IMR-90 (cell line): Measurements from ENCODE around the gene STRADA. TPM values are rescaled to one million over a fixed set of nuclear protein-coding genes. Genes with fewer than 3 reads are reported as not detected.

ENCODE experiments used
- ATAC-seq: fragments of 200-7000 bp; cut with Tn5 transposase; 2 replicates; pipeline ENCODE4 v1.9.1; 2020; ENCODE audit warnings: low read depth, mild to moderate bottlenecking, moderate library complexity
- BruUV-seq: library from RNA; stranded (reverse); fragments of 400-500 nt; replicated peaks from 2 replicates; lab custom pipeline; 2021; lab: Mats Ljungman, UMichigan
- CTCF ChIA-PET: fragments of 300-600 bp; formaldehyde crosslinking; extraction: SDS; loops from one replicate; lab custom pipeline; 2021; ENCODE audit warnings: antibody characterized with exemption; lab: Yijun Ruan, JAX
- POLR2A ChIA-PET: fragments of 300-600 bp; sonication (Branson Sonifier 250); formaldehyde crosslinking; loops from one replicate; lab custom pipeline; 2022; ENCODE audit warnings: antibody characterized with exemption; ENCODE audit not compliant: unreplicated experiment; lab: Charles Lee
- DNase-seq: peaks from one replicate; pipeline ENCODE4 v3.0.0; 2013
- H2AFZ ChIP-seq: replicated peaks from 2 replicates; pipeline ENCODE3; 2013; ENCODE audit warnings: low read length, mild to moderate bottlenecking; ENCODE audit not compliant: poor library complexity
- H2AK5ac ChIP-seq: 2 replicates; pipeline ENCODE4 v1.6.1; 2013; ENCODE audit warnings: low read depth, low read length, inconsistent platforms
- H2AK9ac ChIP-seq: replicated peaks from 2 replicates; pipeline ENCODE3; 2013; ENCODE audit warnings: mild to moderate bottlenecking, low read depth, low read length, moderate library complexity; ENCODE audit not compliant: poor library complexity
- H2BK120ac ChIP-seq: 2 replicates; pipeline ENCODE4 v1.6.1; 2013; ENCODE audit warnings: low read depth, low read length, inconsistent platforms
- H2BK15ac ChIP-seq: 3 replicates; pipeline ENCODE4 v1.6.1; 2013; ENCODE audit warnings: low read depth, low read length, inconsistent platforms
- H2BK20ac ChIP-seq: 2 replicates; pipeline ENCODE4 v1.6.1; 2013; ENCODE audit warnings: low read depth, mild to moderate bottlenecking, inconsistent platforms, low read length, moderate library complexity
- H2BK5ac ChIP-seq: 2 replicates; pipeline ENCODE4 v1.6.1; 2013; ENCODE audit warnings: mild to moderate bottlenecking, low read depth, low read length, inconsistent platforms; ENCODE audit not compliant: poor library complexity, severe bottlenecking
- H3K14ac ChIP-seq: replicated peaks from 2 replicates; pipeline ENCODE4 v1.6.1; 2013; ENCODE audit warnings: low read depth, low read length, inconsistent platforms
- H3K18ac ChIP-seq: 2 replicates; pipeline ENCODE4 v1.6.1; 2013; ENCODE audit warnings: low read depth, low read length, control low read depth
- H3K23ac ChIP-seq: 2 replicates; pipeline ENCODE4 v1.6.1; 2013; ENCODE audit warnings: low read depth, low read length, inconsistent platforms
- H3K27ac ChIP-seq: 2 replicates; pipeline ENCODE4 v1.5.1; 2013; ENCODE audit warnings: mild to moderate bottlenecking, control low read depth, low read length; ENCODE audit not compliant: insufficient read depth
- H3K27me3 ChIP-seq: 2 replicates; pipeline ENCODE4 v1.6.1; 2013; ENCODE audit warnings: low read length; ENCODE audit not compliant: control insufficient read depth, insufficient read depth
- H3K36me3 ChIP-seq: 2 replicates; pipeline ENCODE4 v1.6.1; 2013; ENCODE audit warnings: low read length, mixed read lengths; ENCODE audit not compliant: control insufficient read depth, insufficient read depth
- H3K4ac ChIP-seq: 2 replicates; pipeline ENCODE4 v1.6.1; 2013; ENCODE audit warnings: low read depth, low read length, inconsistent platforms
- H3K4me1 ChIP-seq: 2 replicates; pipeline ENCODE4 v1.6.1; 2013; ENCODE audit warnings: low read length, mixed read lengths; ENCODE audit not compliant: control insufficient read depth, insufficient read depth
- H3K4me2 ChIP-seq: 2 replicates; pipeline ENCODE4 v1.6.1; 2013; ENCODE audit warnings: low read depth, mild to moderate bottlenecking, control low read depth, low read length, moderate library complexity
- H3K4me3 ChIP-seq: 2 replicates; pipeline ENCODE4 v1.5.1; 2013; ENCODE audit warnings: low read depth, mild to moderate bottlenecking, control low read depth, low read length, moderate library complexity; ENCODE audit not compliant: insufficient read depth
- H3K56ac ChIP-seq: 2 replicates; pipeline ENCODE4 v1.6.1; 2013; ENCODE audit warnings: low read length, inconsistent platforms; ENCODE audit not compliant: insufficient read depth; ENCODE audit errors: extremely low read depth
- H3K79me1 ChIP-seq, 2 experiments: 2 replicates each; pipeline ENCODE4 v1.6.1; 2013; ENCODE audit warnings: low read length in 2 of 2, inconsistent platforms in 1 of 2, low read depth in 1 of 2
- H3K9ac ChIP-seq: 2 replicates; pipeline ENCODE4 v1.6.1; 2013; ENCODE audit warnings: low read depth, low read length, control low read depth
- H3K9me1 ChIP-seq: 2 replicates; pipeline ENCODE4 v1.6.1; 2013; ENCODE audit warnings: low read length, inconsistent platforms; ENCODE audit not compliant: insufficient read depth
- H3K9me3 ChIP-seq: 2 replicates; pipeline ENCODE4 v1.6.1; 2013; ENCODE audit warnings: low read length; ENCODE audit not compliant: control insufficient read depth, insufficient read depth
- H4K20me1 ChIP-seq: 2 replicates; pipeline ENCODE4 v1.6.1; 2013; ENCODE audit warnings: low read length, inconsistent platforms; ENCODE audit not compliant: insufficient read depth
- H4K5ac ChIP-seq: 2 replicates; pipeline ENCODE4 v1.6.1; 2013; ENCODE audit warnings: mild to moderate bottlenecking, low read depth, low read length, control low read depth
- H4K8ac ChIP-seq, 2 experiments: 2 replicates each; pipeline ENCODE4 v1.6.1; 2013; ENCODE audit warnings: low read depth in 2 of 2, low read length in 2 of 2, control low read depth in 1 of 2, inconsistent platforms in 1 of 2
- H4K91ac ChIP-seq: 2 replicates; pipeline ENCODE4 v1.6.1; 2013; ENCODE audit warnings: low read depth, low read length, inconsistent platforms; ENCODE audit not compliant: insufficient read depth
- BHLHE40 ChIP-seq: fragments of 150-350 bp; IDR thresholded peaks from 2 replicates; pipeline ENCODE4 v1.6.1; 2016; ENCODE audit warnings: mild to moderate bottlenecking, low read depth, low read length
- CEBPB ChIP-seq: IDR thresholded peaks from 2 replicates; pipeline ENCODE4 v1.6.1; 2012; ENCODE audit warnings: low read depth, low read length, improper control_type of control experiment
- ELK1 ChIP-seq: fragments of 150-350 bp; IDR thresholded peaks from 2 replicates; pipeline ENCODE4 v1.6.1; 2016; ENCODE audit warnings: low read depth, mild to moderate bottlenecking, low read length, moderate library complexity, borderline replicate concordance
- MAFK ChIP-seq: IDR thresholded peaks from 2 replicates; pipeline ENCODE4 v1.6.1; 2012; ENCODE audit warnings: low read depth, low read length, improper control_type of control experiment
- MAZ ChIP-seq: IDR thresholded peaks from 2 replicates; pipeline ENCODE4 v1.6.1; 2012; ENCODE audit warnings: low read depth, mild to moderate bottlenecking, low read length, improper control_type of control experiment, moderate library complexity, borderline replicate concordance
- MXI1 ChIP-seq: IDR thresholded peaks from 2 replicates; pipeline ENCODE4 v1.6.1; 2012; ENCODE audit warnings: low read depth, mild to moderate bottlenecking, low read length, moderate library complexity, borderline replicate concordance
- POLR2A ChIP-seq: IDR thresholded peaks from 2 replicates; pipeline ENCODE4 v1.6.1; 2012; ENCODE audit warnings: mild to moderate bottlenecking, low read depth, low read length
- RAD21 ChIP-seq: IDR thresholded peaks from 2 replicates; pipeline ENCODE4 v1.6.1; 2012; ENCODE audit warnings: low read length, improper control_type of control experiment
- RCOR1 ChIP-seq: IDR thresholded peaks from 2 replicates; pipeline ENCODE4 v1.6.1; 2012; ENCODE audit warnings: mild to moderate bottlenecking, low read length, improper control_type of control experiment; ENCODE audit not compliant: insufficient replicate concordance
- RFX5 ChIP-seq: IDR thresholded peaks from 2 replicates; pipeline ENCODE4 v1.8.0; 2012; ENCODE audit warnings: low read depth, mild to moderate bottlenecking, low read length, moderate library complexity
- SMC3 ChIP-seq: fragments of 150-350 bp; IDR thresholded peaks from 2 replicates; pipeline ENCODE4 v1.6.1; 2016; ENCODE audit warnings: low read depth, mild to moderate bottlenecking, antibody characterized with exemption, low read length, moderate library complexity
- USF2 ChIP-seq: fragments of 150-350 bp; IDR thresholded peaks from 2 replicates; pipeline ENCODE4 v1.6.1; 2017; ENCODE audit warnings: mild to moderate bottlenecking, antibody characterized with exemption, low read length, low read depth
- WGBS, 2 experiments: methylation state at CpG; one replicate each; pipeline versions ENCODE4 v1.1.5 to v1.1.7; 2013; ENCODE audit warnings: missing lambda C conversion rate in 2 of 2; ENCODE audit not compliant: insufficient read length in 1 of 2; ENCODE audit errors: extremely low coverage in 2 of 2; 5-methylcytosine and 5-hydroxymethylcytosine counted together
- dilution Hi-C: fragments of 300-500 bp; cut with HindIII; formaldehyde crosslinking; loops from one replicate; pipeline ENCODE4 v1.14.3; 2018; ENCODE audit warnings: low sequenced_read_pairs; ENCODE audit not compliant: unreplicated experiment
- in situ Hi-C: fragments of 300-500 bp; cut with MboI; formaldehyde crosslinking; loops from 3 replicates; pipeline ENCODE4 v1.14.3; 2019; ENCODE audit warnings: low sequenced_read_pairs, inconsistent platforms, mixed read lengths
- intact Hi-C: fragments of 100-400 bp; cut with micrococcal nuclease; formaldehyde crosslinking; loops from 2 replicates; pipeline ENCODE4 v1.10.0; 2022
- polyA plus RNA-seq, 3 experiments: library from polyadenylated mRNA; depleted of rRNA; stranded (reverse); fragments of >200 nt; gene quantifications; 2 replicates each; pipeline ENCODE4 v1.2.3, GENCODE V29; 2012; ENCODE audit warnings: low replicate concordance in 1 of 3
- total RNA-seq: library from RNA; depleted of rRNA; stranded (reverse); fragments of >200 nt; gene quantifications from 2 replicates; pipeline ENCODE4 v1.2.3, GENCODE V29; 2012

STRADA gene
- total and polyA plus RNA-seq, 2 of the 4 experiments (the other 2 are of a cell fraction), result 19.9 to 30.9 TPM

- Histone ChIP-seq H3K56ac (no peak overlapping the region), H3K4ac (no peak overlapping the region), H2AFZ (no peak overlapping the region), H4K5ac (no peak overlapping the region), H2AK5ac (no peak overlapping the region), H3K4me3 (no peak overlapping the region), H4K20me1 (peaks cover 3% of the 10 kb centered on the region; the same call in 1 of the 2 replicates), H4K91ac (no peak overlapping the region), H2BK5ac (no peak overlapping the region), H4K8ac (no peak overlapping the region), H3K4me2 (no peak overlapping the region), H3K36me3 (peaks cover 9% of the 10 kb centered on the region), H3K18ac (no peak overlapping the region), H3K79me1 (no peaks in the 10 kb centered on the region; a peak in 1 of 4 replicates), H2BK20ac (no peak overlapping the region), H3K4me1 (no peaks in the 10 kb centered on the region), H2BK15ac (no peak overlapping the region), H3K9me1 (no peaks in the 10 kb centered on the region), H2AK9ac (no peak overlapping the region), H3K23ac (no peak overlapping the region), H3K27ac (no peak overlapping the region), H2BK120ac (no peak overlapping the region), H3K14ac (no peak overlapping the region), H3K9ac (no peak overlapping the region), H3K27me3 (no peaks in the 10 kb centered on the region), H3K9me3 (no peaks in the 10 kb centered on the region)
- dilution Hi-C loops, result no loop called here
- intact Hi-C loops, result loop anchor here (10.0 kb wide), 1 partner anchor 52 kb away; no protein-coding TSS in a partner anchor
- no CpG with 5 or more reads among the region's 1 CpG for WGBS, 2 experiments
- TF ChIP-seq BHLHE40 (no peak), POLR2A (no peak), CEBPB (no peak), MAFK (no peak), RAD21 (no peak), MAZ (no peak), ELK1 (no peak), SMC3 (no peak), MXI1 (no peak), RFX5 (no peak), RCOR1 (no peak), USF2 (no peak)
- in situ Hi-C loops, result no loop called here
- ChIA-PET POLR2A (no interaction called here), CTCF (no interaction called here)
- BruUV-seq, result no TSS peak
- DNase-seq (no peak), ATAC-seq (no peak)
These were observed 59.2 kb downstream of the STRADA start for GRCh38 chr17:63682441-63682840.
